Hematopoietic multipotent progenitor cell (in vitro differentiated cells): ENCODE data around the gene BMERB1. TPM values are rescaled to one million over a fixed set of nuclear protein-coding genes. Genes with fewer than 3 reads are reported as not detected.
"Not testable (repeated sequence)": the region's sequence is repeated elsewhere in the genome, so short reads cannot be mapped to it uniquely, and the experiment has no call there.

Experiments used
- DNase-seq, 3 donors: peaks; one replicate each; pipeline ENCODE4 v3.0.0-alpha.2; 2011 to 2015; ENCODE audit warnings: low read depth in 2 of 3, low spot score in 2 of 3
- total RNA-seq: library from RNA; depleted of rRNA; stranded (reverse); fragments of >200 nt; gene quantifications from one replicate; pipeline ENCODE4 v1.2.3, GENCODE V29; 2012

Gene BMERB1
- total RNA-seq, 1 donor: 15.1 TPM

- no peak for DNase-seq
These were observed 85.4 kb downstream of the BMERB1 start for GRCh38 chr16:15519790-15520189.

GRCh38 chr16:15521390-15521757 lies 87.0 kb downstream of the BMERB1 start:
- DNase-seq: no peak

GRCh38 chr16:15521758-15522509 lies 87.5 kb downstream of the BMERB1 start:
- peak in 2 of 3 donors; percentile 58 to 68 for DNase-seq

- no peak for DNase-seq
These were observed 88.7 kb downstream of the BMERB1 start for GRCh38 chr16:15523092-15523541.

- no peak for DNase-seq
These were observed 89.6 kb downstream of the BMERB1 start for GRCh38 chr16:15523939-15524338.

GRCh38 chr16:15524966-15525365 lies 90.6 kb downstream of the BMERB1 start:
- DNase-seq: no peak

- no peak for DNase-seq
These were observed 91.7 kb downstream of the BMERB1 start for GRCh38 chr16:15526097-15526496.

GRCh38 chr16:15526731-15527130 lies 92.3 kb downstream of the BMERB1 start:
- DNase-seq: no peak

GRCh38 chr16:15529673-15530072 lies 95.3 kb downstream of the BMERB1 start:
- no peak for DNase-seq

GRCh38 chr16:15530085-15530484 lies 95.7 kb downstream of the BMERB1 start:
- no peak for DNase-seq

GRCh38 chr16:15532825-15533224 lies 98.4 kb downstream of the BMERB1 start:
- DNase-seq: no peak

GRCh38 chr16:15533386-15533785 lies 99.0 kb downstream of the BMERB1 start:
- no peak for DNase-seq

- no peak for DNase-seq
These were observed 101.4 kb downstream of the BMERB1 start for GRCh38 chr16:15535772-15536171.

- DNase-seq: no peak
These were observed 102.5 kb downstream of the BMERB1 start for GRCh38 chr16:15536843-15537242.

GRCh38 chr16:15538507-15538906 lies 104.1 kb downstream of the BMERB1 start:
- DNase-seq: no peak

- DNase-seq: no peak
These were observed 104.8 kb downstream of the BMERB1 start for GRCh38 chr16:15539197-15539596.

- no peak for DNase-seq
These were observed 107.9 kb downstream of the BMERB1 start for GRCh38 chr16:15542261-15542660.

GRCh38 chr16:15542734-15543347 lies 108.5 kb downstream of the BMERB1 start:
- no peak for DNase-seq

- DNase-seq: no peak
These were observed 110.0 kb downstream of the BMERB1 start for GRCh38 chr16:15544405-15544804.

GRCh38 chr16:15545544-15545943 lies 111.2 kb downstream of the BMERB1 start:
- no peak for DNase-seq

GRCh38 chr16:15547072-15547767 lies 112.8 kb downstream of the BMERB1 start:
- DNase-seq: not testable (repeated sequence)

- no peak for DNase-seq
These were observed 113.3 kb downstream of the BMERB1 start for GRCh38 chr16:15547768-15548096.
